Activated CD4-positive, alpha-beta T cell treated with anti-CD3 and anti-CD28 coated beads, Interleukin-2, Interleukin-4, amounts not matched to agents 100 ng/mL and 50 ng/mL, durations not matched to agents 16 hours and 8 hours (primary cell): ENCODE data around the gene PLXDC1.
A peak's percentile ranks its signal among the peaks of the same experiment; 100 is the strongest.
"Not testable (repeated sequence)": the region's sequence is repeated elsewhere in the genome, so short reads cannot be mapped to it uniquely, and the experiment has no call there.

ENCODE experiments used
- DNase-seq: peaks from one replicate; pipeline ENCODE4 v3.0.0-alpha.2; 2020; ENCODE audit warnings: low spot score

Gene PLXDC1

DNA sequence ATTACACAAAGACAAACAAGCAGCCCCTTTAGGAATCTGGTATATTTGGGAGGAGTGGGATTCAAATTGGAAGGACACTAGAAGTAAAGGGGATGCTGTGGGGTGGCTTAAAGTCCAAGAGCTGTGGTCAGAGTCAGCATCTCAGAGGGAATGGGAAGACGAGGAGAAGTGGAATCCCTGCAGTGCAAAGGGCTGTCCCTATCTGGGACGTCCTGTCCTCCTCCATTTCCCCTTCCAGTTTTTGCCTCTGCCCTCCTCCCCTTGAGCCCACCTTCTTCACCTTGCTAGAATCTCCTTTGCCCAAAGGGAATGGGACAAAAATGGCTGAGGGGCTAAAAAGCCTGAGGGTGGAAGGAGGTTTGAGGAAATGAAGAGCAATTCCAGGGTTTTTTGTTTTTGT is 4.2 kb upstream of the PLXDC1 start:
- no peak for DNase-seq

DNA sequence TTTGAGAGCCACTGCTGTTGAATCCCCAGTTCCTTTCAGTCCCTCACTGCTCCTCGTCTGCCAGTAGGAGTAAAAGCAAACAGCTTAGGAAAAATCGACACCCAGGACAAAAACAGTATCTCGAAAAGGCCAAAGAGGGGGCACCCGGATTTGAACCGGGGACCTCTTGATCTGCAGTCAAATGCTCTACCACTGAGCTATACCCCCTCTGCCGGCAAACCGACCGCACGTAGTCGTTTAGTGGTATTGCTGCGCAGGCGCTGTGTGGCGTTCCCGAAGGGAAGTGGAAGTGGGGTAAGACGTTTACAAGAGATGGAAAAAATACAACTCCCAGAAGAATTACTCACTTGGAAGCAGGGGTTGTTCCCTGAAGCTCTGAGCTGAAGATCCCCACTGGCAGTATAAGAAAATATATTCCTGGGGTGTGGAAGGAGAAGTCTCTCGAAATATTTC is 2.2 kb upstream of the PLXDC1 start:
- peak; percentile 91 for DNase-seq

DNA sequence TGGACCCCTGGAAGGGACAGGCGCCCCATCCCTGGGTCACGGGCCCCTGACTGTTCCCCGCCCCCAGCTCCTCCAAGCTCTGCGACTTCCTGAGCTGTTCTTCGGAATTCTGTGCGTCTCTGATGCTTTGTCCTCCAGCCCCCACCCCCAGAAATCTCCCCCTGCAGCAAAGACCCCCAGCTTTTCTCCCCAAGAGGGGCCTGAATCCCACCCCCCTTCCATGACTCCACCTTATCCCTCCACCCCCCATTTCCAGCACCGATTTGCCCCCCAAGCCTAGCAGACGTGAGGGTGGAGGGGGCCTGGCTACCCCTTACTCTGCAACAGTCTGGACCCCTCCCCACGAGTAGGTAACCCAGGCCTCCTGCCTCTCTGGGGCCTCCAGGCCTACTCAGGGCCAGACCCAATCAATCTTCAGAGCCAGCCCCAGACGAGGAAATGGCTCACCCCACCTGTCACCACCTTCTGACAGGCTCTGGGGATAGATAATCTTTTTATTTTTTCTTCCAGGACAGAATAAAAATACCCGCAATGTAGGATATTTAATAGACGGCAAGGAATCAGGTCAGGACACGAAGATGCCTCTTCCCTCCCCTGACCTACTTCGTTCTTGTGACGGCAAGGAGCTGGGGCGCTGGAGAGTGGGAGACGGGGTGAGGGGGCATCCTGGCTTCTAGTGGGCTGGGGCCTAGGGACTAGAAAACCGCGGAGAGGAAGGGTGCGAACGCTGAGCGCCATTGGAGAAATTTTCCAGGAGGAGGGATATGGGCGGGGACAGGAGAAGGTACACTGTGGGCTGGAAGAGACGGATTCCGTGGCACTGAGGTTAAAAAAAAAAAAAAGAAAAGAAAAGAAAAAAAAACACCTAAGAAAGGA is 744 bp upstream of the PLXDC1 start:
- DNase-seq: no peak

DNA sequence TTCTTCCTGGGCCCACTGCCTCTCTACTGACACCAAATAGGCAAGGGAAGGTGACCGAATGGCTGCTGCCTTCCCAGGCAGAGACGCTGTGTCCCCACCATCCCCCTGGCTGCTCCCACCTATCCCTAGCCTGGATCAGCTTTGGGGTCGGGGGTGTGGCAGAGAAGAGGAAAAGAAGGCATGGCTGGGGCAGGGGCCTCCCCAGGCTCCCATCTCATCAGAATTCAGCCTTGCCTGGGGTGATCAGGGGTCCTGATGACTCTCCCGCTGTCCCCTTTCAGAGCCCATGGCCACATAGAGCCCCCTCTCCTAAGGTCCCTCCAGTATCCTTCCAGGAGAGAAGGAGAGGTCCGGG is 665 bp downstream of the PLXDC1 start:
- no peak for DNase-seq

GRCh38 chr17:39150104-39150634 is 1.3 kb downstream of the PLXDC1 start:
- no peak for DNase-seq

DNA sequence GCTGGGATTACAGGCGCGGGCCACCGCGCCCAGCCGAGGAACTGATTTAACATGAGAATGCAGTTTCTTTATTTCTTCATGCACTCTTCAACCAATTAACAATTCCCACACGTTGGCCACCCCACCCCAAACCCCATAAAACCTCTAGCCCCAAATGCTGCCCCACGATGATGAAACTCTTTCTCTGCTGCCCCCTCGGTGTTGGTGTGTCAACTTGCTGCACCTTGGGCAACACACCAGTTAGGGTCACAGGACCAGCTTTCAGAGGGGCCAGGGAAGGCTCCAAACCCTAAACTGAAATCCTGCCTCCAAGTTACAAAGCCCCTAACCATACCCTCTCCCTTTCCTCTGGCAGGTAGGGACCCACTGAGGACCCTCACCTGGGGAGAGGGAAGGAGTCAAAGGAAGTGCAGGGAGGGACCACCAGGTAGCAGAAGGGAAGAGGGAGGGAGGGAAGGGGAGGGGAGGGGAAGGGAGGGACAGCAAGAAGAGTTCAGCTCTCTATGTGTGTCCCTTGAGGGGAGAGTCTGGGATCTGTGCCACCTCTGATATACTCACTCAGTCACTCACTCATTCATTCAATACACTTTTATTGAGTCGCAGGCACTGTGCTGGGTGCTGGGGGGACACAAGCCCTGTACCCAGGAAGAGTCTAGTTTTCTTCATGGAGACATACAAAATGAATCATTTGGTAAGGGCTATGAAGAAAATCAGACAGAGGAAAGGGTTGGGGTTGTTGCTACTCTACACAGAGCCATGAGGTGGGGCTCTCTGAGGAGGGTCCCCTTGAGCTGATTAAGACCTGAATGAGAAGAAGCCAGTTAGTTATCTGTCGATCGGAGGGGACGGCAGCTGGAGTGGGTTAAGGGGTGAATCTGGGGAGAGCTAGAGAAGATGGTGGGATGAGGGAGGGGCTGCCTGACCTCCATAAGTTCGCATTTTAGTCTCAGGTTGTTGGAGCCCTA is 3.9 kb downstream of the PLXDC1 start:
- DNase-seq: no peak

- DNase-seq: no peak
Measured at GRCh38 chr17:39146273-39146672, 5.2 kb downstream of the PLXDC1 start.

DNA sequence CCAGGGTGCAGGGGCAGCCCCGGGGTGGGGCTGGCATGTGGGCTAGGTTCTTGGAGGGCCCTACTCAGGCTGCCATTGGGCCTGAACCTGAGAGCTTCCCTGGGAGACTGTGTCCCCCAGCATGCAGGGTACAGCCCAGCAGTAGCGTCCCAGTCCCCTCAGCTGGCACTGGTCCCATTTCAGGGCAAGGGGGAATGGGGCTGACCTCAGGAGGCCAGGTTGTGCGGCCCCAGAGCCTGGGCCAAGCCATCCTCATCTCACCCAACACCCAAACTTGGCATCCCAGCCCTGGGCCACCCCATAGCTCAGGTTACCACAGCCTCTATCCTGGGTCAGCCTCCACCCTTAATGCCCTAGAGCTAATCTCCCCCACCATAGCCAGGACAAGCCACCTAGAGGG is 6.3 kb downstream of the PLXDC1 start:
- DNase-seq: no peak

DNA sequence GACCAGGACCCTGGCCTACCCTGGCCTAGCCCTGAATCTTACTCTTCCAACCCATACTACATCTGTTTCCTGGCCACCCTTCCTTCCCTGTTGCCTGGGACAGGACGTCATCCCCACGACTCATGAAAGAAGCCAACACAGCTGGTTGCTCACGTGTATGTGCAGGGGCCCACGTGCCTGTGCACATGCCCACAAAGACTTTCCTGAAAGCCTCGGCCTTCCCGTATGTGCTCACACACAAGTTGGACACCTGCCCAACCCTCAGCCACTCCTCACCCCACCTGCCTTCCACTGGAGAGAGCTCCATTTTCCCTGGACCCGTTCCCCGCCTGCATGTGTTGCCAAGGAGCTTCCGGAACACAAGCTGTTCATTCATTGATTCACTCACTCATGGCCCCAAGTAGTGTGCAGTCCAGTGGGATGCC is 7.0 kb downstream of the PLXDC1 start:
- DNase-seq: no peak

DNA sequence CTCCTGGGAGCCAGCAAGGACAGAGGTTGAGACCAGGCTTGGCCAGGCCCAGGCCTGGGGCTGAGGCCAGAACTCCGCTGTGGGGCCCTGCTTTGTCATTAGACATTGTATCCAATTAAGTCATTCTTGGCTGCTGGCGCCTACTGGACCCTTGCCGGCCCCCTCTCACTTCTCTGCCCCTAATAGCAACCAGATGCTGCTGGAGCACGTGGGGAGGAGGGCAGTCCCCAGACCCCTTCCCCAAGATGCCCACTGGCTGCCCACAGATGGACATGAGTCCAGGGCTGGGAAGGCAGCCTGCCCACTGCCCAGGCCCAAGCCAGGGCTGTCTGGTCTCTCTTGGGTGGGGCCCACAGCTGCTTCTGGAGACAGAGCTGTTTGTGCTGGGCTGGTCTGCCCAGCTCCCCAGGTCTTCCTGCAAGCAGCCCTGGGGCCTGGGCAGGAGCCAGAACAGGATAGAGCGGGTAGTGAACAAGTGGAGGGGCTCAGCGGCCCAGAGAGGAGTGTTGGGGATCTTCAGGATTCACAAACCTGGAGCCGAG is 7.8 kb downstream of the PLXDC1 start:
- no peak for DNase-seq

DNA sequence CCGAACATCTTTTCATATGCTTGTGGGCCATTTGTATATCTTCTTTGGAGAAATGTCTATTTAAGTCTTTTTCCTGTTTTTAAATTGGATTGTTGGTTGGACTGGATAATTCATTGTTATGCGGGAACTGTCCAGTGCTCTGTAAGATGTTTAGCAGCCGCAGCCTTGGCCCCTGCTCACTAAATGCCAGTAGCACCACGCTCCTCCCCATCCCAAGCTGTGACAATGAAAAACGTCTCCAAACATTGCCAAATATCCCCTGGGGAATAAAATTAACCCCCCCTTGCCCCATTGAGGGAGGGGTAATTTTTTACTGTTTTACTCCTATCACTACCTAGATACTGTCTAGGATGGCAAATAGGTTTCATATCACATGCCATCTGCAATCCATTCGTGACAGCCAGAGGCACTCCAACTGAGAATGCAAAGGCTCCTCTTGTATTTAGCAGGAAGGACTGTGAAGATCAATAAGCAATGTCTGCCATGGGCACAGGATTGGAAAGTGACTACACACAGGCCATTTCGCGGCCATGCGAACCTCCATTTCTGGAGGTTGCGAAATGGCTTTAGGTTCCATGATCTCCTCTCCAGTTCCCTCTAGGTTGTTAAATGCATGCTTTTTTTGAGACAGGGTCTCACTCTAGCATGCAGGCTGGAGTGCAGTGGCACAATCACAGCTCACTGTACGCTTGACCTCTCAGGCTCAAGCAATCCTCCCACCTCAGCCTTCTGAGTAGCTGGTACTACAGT is 9.3 kb downstream of the PLXDC1 start:
- DNase-seq: no peak

- DNase-seq: no peak
Measured at GRCh38 chr17:39141294-39141693, 10.1 kb downstream of the PLXDC1 start.

GRCh38 chr17:39139561-39139960 is 11.9 kb downstream of the PLXDC1 start:
- no peak for DNase-seq

DNA sequence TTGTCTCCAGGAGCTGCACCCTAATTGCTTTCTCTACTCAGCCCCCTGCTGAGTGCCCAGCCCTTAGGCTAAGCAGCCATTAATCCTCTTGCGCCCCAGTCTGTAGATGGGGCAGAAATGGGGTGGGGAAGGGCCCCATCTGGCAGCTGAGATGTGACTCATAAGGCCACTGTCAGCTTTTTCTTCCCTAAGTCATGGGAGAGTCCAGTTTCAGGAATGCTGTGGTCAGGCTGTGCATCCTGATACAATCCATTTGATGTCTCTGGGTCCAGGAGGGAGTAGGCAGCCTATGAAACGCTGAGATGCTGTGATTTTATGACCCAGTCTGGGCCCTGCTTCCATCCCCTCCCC is 12.3 kb downstream of the PLXDC1 start:
- no peak for DNase-seq

- DNase-seq: no peak
Measured at GRCh38 chr17:39138431-39139160, 12.8 kb downstream of the PLXDC1 start.

DNA sequence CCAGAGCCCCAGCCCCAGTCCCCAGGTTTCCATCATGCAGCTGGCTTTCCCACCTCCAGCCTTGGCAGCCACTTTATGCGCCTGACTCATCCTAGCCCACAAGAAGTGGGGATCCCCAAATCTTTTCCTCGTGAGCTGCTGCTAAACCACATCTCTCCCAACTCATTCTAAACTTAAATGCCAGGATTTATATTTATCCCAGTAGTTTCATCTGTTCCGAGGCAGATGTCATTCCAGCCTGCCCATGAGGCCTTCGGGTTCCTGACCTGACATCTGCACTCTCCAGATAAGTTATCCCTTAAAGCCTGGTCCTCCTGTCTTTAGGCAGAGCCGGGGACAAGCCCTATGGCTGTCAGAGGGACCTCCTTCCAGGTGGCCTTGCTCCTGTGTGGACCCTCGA is 16.6 kb downstream of the PLXDC1 start:
- no peak for DNase-seq

GRCh38 chr17:39132192-39132610 is 19.2 kb downstream of the PLXDC1 start:
- no peak for DNase-seq

GRCh38 chr17:39131616-39132015 is 19.8 kb downstream of the PLXDC1 start:
- no peak for DNase-seq

- no peak for DNase-seq
Measured at GRCh38 chr17:39130205-39130604, 21.2 kb downstream of the PLXDC1 start.

DNA sequence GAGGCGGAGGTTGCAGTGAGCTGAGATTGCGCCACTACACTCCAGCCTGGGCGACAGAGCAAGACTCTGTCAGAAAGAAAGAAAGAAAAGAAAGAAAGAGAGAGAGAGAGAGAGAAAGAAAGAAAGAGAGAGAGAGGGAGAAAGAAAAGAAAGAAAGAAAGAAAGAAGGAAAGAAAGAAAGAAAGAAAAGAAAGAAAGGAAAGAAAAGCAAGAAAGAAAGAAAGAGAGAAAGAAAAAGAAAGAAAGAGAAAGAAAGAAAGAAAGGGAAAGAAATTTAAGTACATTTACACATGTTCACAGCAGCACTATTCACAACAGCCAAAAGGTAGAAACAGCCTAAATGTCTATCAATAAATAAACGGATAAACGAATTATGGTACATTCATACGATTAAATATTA is 21.9 kb downstream of the PLXDC1 start:
- DNase-seq: not testable (repeated sequence)

DNA sequence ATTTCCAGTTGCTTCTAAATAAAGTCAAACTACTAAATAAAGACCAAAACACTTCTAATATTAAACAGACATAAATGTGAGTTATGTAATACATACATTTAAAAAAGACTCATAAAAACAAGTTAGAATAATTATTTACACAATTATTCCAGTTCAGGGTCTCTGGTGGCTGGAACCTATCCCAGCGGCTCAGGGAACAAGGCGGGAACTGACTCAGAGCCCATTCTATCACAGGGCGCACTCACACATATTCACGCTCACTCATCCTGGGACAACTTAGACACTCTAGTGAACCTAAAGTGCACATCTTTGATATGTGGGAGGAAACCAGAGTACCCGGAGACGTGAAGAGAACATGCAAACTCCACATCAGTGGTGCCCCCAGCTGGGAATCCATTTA is 25.0 kb downstream of the PLXDC1 start:
- DNase-seq: no peak
